ENCODE measurements around the gene FZR1.
A peak's percentile ranks its signal among the peaks of the same experiment; 100 is the strongest.
"Not testable (repeated sequence)": the region's sequence is repeated elsewhere in the genome, so short reads cannot be mapped to it uniquely, and the experiment has no call there.

Gene FZR1

GRCh38 chr19:3497757-3498520, 8.2 kb upstream of the FZR1 start:
- no peak for DNase-seq

DNA sequence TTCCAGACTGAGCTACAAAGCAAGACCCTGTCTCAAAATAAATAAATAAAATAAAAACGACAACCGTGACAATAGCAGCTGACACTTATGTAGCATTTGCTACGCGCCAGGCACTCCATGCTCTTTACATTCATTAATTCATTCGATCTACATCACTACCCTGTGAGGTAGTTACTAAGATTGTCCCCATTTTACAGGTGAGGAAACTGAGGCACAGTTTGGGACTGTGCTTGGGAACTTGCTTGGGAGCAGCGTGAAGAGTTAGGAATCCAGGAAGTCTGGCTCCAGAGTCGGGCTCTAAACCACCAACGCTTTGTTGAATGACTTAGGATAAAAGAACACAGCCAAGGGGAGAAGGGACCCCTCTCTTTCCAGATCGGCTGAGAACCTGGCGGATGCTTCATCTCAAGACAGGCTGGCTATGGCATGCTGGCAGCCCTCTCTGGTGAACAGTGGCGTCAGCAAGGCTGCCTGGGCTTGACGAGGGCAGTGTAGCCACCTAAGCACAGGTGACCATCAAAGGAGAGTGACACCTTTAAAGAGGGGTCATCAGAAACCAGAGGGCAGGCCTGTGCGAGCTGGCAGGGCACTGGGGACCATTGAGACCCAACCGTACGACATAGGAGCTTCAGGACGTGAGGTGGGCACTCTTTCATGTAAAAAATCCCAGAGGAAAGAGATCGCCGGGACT, 6.2 kb upstream of the FZR1 start:
- no peak for DNase-seq

GRCh38 chr19:3500429-3501101, 5.5 kb upstream of the FZR1 start, which contains the start of gene DOHH:
DOHH (minus strand) TSS chr19:3500674; CDS start chr19:3496814, 3,860 bp downstream.
- peak; percentile 98 for DNase-seq

DNA sequence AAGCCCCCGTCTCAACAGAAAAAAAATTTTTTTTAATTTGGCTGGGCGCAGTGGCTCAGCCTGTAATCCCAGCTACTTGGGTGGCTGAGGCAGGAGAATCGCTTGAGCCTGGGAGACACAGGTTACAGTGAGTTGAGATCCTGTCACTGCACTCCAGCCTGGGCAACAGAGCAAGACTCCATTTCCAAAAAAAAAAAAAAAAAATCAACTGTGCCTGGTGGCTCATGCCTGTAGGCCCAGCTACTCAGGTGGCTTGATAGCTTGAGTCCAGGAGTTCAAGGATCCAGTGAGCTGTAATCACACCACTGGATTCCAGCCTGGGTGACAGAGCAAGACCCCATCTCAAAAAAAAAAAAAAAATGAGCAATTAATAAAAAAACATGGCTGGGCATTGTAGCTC, 4.3 kb upstream of the FZR1 start:
- no peak for DNase-seq

- no peak for DNase-seq
These were observed 3.0 kb upstream of the FZR1 start for GRCh38 chr19:3503036-3503572.

DNA sequence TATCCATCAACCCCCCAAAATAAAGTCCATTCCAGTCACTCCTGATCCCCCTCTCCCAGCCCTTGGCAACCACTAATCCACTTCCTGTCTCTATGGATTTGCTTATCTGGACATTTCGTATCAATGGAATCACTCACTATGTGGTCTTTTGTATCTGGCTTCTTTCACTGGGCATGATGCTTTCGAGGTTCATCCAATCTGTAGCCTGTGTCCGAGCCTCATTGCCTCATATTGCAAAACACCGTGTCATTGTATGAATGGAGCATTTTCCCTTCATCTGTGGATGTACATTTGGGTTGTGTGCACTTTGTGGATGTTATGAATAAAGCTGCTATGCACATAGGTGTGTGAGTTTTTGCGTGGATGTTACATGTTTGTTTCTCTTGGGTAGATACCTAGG, 1.4 kb upstream of the FZR1 start:
- no peak for DNase-seq

DNA sequence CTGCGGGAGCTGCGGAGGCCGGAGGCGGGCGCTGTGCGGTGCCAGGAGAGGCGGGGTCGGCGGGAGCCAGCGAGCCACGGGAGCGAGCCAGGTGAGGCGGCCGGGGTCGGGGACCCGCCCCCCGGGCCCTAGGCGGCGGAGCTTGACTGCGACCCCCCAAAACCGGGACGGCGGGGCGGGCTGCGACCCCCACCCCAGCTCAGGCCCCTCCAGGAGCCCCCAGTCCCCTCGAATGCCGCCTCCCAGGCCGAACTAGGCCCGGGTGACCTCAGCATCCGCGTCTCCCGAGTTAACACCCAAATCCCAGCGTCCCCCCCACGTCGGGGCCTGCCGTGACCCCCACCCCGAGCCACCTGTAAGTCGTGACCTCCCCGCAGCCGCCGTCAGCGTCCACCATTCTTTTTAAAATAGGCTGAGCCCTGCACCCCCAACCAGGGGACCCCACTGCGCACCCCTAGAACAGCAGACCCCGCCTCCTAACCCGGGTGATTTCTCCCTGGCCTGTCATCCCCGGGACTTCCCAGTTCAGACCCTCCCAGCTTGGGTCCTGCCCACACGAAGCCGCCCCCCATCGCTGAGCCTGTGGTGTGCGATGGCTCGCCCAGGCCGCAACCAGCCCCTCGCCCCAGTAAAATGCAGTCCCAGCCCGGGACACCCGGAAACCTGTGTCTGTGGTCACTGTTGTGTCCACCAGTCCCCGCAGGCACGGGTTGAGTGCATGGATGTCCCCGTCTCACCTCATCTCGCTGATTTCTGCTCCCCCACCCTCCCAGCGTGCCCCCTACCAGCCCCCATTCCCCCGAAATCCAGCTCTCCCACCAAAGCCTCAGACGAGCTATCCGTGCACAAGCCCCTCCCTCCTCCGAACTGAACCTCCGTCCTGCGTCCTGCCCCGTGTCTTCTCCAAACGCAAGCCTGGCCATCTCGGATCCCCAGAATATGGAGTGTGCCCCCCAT, 551 bp downstream of the FZR1 start:
- DNase-seq, result no peak

- peak; percentile 36 for DNase-seq
These were observed 1.4 kb downstream of the FZR1 start for GRCh38 chr19:3507371-3508120.

GRCh38 chr19:3508121-3508661, 2.1 kb downstream of the FZR1 start:
- not testable (repeated sequence) for DNase-seq

GRCh38 chr19:3508771-3509535, 2.8 kb downstream of the FZR1 start:
- DNase-seq, result no peak

DNA sequence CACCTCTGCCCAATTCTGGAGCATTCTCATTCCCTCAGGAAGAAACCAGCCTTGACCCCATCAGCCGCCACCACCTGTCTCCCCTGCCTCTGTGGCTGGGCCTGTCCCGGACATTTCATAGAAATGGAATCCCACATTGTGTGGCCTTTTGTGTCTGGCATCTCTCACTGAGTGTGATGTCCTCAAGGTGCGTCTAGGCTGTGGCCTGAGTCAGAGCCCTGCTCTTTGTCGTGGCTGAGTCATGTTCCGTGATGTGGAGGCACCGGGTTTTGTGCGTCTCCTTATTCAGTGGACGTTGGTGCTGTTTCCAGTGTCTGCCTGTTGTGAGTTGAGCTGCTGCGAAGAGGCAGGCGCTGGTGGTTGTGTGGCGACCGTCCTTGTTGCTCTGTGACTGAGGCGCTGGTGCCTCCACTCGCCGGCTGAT, 3.5 kb downstream of the FZR1 start:
- DNase-seq, result no peak

GRCh38 chr19:3510727-3511126, 4.6 kb downstream of the FZR1 start:
- DNase-seq, result no peak

GRCh38 chr19:3511506-3512251, 5.6 kb downstream of the FZR1 start:
- no peak for DNase-seq

DNA sequence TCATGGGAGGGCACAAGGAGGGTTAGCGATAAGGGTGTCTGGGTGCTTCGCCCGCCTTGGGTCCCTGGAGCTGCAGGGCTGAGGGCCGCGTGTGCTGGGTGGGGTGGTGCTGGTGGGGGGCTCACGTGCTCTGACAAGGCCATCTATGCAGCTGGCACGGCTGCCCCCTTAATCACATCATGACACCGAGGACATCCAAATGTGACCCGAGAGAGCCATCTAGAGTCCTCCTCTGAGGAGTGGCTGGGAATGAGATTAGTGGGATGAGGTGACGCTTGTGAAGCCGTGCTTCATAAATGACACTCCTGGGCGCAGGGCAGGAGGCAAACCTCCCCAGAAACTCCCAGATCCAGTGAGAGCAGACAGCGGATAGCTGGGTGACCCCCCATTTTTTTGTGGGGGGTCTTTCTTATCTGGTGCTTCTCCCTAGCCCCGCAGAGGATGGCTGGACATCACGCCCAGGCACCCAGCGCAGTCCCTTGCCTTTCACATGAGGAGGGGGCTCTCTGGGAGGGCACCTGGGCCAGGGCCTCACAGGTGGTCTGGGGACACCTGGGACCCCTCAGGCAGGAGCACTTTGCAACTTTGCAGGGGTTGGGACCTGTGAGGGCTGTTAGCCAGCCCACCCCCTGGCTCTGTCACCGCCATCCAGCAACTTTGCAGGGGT, 6.6 kb downstream of the FZR1 start:
- DNase-seq, result no peak

GRCh38 chr19:3513229-3514140, 7.4 kb downstream of the FZR1 start:
- no peak for DNase-seq

GRCh38 chr19:3514930-3515329, 8.8 kb downstream of the FZR1 start:
- DNase-seq, result no peak

GRCh38 chr19:3515891-3516422, 9.8 kb downstream of the FZR1 start:
- DNase-seq, result no peak
